T-helper 1 cell (primary cell): Measurements from ENCODE around the gene SLC8A1.

ENCODE experiments used
- DNase-seq, 5 donors: peaks; one replicate each; pipeline ENCODE4 v3.0.0-alpha.2; 2012 to 2020

Gene SLC8A1

GRCh38 chr2:40178971-40179370 lies 272.9 kb downstream of the SLC8A1 start:
- DNase-seq: no peak

DNA sequence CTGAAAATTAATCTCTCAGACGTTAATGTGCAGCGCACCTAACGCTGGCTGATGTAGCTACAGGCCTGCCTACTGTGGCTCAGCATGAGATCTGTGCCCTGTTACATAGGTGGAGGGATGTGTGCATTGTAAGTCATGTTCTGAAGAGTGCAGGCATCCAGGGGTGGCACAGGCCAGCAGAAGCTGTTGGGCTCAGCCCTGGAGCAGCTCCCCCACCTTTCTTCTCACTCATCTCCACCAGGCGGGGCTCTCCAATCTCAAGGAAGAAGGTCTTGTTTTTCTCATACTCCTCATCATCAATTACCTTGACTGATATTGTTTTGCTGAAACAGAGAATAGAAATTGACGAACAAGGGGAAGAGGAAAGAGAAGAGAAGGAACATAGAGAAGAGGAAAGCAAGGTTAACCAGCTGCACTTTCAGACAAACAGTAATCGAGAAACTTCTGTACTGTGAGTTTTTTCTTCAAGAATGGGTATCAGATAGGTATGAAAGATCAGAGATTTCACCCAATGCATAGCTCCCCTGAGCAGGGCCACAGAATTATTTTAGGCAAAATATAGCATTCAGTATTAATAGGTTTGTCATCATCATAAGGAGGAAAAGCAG lies 273.6 kb downstream of the SLC8A1 start:
- no peak for DNase-seq

- no peak for DNase-seq
Measured at GRCh38 chr2:40177366-40177765, 274.5 kb downstream of the SLC8A1 start.

- no peak for DNase-seq
Measured at GRCh38 chr2:40173276-40173675, 278.6 kb downstream of the SLC8A1 start.

DNA sequence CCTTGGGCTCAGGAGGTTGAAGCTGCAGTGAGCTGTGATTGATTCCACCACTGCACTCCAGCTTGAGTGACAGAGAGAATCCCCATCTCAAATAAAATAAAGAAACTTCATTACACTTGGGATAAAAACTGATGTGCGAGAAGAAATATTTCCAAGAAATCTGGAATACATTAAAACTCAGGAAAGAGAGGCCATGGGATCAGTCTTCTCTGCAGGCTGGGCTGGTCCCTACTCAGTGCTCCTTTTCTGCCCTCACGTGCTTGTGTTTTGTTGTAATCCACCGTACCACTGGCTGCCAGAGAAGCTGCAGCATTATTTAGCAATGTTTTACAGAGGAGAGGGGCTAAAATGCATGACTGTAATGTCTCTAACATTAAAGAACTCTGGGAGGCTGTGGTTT lies 282.0 kb downstream of the SLC8A1 start:
- no peak for DNase-seq

DNA sequence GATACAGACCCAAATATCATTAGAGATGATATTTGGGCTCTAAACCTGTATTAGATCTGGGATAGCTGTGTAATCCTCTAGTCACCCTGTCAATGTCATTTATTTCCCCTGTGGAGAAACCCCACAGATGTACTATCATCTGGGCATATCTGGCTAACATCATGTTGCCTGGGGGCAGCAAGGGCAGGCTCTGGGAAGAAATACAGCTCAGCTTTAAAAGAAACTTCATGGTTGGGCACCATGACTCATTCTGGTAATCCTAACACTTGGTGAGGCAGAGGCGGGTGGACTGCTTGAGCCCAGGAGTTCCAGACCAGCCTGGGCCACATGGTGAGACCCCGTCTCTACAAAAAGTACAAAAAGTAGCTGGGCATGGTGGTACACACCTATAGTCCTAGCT lies 282.5 kb downstream of the SLC8A1 start:
- DNase-seq: no peak

DNA sequence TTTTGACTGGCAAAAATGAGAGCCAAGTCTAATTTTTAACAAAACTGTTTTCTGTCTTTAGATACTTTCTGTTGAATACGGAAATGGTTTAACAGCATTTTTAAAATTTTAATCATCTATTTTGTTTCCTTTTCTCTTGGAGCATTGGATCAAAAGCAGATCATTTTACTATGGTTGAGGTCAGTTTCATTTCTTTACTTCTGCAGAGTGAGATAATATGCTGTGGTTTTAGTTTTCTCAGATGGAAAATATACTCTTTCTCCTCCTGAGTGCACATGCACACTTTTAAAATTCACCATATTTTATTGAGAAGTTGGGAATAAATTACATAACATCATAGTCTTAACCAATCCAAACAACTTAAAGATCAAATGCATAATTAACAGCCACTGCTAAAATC lies 283.3 kb downstream of the SLC8A1 start:
- DNase-seq: no peak

- no peak for DNase-seq
Measured at GRCh38 chr2:40168032-40168431, 283.9 kb downstream of the SLC8A1 start.

- no peak for DNase-seq
Measured at GRCh38 chr2:40166006-40166405, 285.9 kb downstream of the SLC8A1 start.

- no peak for DNase-seq
Measured at GRCh38 chr2:40165509-40165844, 286.4 kb downstream of the SLC8A1 start.

DNA sequence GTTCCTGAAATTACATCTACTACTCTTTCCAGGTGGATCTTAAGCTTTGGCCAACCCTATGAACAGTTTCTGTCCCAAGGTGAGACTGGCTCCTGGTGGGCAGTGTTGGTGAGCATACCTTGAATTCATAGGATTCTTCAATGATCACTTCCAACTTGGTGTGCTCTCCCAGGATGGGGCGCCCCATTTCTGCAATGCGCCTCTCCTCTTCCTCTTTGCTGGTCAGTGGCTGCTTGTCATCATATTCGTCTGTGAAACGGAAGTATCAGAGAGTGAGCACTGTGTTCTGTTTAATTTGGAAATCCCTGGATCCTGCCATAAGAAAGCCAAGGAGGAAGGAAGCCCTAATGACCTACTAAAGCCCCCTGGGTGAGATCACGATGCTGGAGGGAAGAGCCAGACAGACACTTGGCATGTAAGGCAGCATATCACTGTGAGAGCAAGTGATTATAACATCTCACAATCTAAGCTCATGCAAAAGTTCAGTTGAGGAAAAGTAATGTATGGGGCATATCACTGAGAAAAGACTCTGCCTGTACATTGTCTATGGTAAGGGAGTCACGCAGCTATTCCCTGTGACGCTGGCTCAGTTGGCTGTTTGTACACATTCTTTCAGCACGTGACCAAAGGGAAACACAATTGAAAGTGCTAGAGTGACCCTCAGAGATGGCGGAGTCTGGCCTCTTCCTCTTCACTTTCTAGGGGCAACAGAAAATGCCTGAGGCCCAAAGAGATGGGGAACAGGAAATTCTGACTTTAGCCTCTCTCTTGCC lies 287.0 kb downstream of the SLC8A1 start:
- no peak for DNase-seq

DNA sequence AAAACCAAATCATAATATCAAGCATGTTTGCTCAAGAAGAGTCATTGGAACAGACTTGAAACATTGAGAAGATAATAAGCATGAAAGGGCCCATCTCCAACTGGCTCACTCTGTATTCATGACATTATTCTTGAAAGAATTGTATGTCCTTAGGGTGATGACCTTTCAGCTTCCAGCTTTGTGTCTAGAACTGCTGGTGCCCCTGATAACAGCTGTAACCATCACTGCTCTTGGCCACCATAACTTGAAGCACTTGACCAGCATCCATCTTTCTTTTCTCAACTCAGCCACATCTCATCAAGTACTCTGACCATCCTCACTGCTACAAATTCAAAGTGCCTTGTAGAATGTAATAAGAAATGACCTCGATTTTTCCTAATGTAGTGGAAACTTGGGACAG lies 289.9 kb downstream of the SLC8A1 start:
- DNase-seq: no peak

DNA sequence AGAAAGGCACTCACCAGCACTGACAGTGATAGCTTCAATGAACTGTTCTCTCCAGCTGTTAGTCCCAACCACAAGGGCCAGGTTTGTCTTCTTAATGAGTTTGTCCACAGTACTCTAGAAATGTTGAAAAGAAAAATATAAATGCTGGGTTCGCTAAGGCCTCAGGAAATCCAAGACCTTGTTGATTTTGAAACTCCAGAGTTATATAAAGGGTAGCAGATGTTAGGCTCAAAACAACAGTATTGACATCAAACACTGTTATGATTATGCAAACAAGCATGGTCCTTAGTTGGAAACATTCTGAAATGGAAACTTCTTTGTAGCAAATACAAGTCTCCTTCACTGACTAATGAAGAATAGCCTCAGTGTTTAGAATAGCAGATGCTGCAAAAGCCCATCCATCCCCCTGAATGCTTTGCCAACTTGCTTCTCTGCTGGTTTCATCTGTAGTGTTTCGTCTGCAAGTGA lies 291.1 kb downstream of the SLC8A1 start:
- DNase-seq: no peak

DNA sequence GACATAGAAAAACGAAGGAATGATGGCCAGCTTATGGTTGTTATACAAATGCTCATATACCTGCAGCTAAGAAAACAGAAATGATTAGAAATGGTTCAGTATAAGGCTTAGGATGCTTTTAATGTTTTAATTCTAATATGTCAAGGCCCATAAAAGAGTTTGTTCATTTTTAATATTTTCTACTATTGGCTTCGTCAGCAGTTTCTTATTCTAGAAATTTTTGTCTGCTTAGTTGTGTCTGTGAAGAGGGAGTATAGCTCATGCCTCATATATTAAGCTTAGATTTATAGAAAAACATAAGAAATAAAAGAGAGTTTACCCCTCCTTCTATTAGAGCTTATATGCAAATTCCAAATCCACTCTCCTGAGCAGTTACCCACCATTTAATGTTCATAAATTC lies 292.6 kb downstream of the SLC8A1 start:
- no peak for DNase-seq

GRCh38 chr2:40158781-40159180 lies 293.1 kb downstream of the SLC8A1 start:
- DNase-seq: no peak

DNA sequence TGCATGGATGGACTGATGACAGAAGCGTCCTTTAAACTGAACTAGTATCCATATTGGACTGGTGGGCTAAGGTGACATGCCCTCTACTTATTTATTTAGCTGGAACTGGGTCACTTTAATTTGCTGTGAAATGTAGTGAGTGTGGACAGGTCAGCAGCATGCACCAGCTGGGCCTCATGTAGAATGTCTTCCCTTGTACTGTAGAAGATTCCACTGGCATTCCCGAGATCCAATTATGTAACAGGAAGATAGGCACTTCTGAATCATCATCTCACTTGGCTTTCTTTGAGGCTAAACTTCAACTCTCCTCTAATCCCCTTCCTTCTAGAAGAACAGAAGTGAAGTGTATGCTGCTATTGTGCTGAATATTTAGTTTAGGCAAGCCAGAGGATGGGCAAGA lies 296.2 kb downstream of the SLC8A1 start:
- DNase-seq: no peak

DNA sequence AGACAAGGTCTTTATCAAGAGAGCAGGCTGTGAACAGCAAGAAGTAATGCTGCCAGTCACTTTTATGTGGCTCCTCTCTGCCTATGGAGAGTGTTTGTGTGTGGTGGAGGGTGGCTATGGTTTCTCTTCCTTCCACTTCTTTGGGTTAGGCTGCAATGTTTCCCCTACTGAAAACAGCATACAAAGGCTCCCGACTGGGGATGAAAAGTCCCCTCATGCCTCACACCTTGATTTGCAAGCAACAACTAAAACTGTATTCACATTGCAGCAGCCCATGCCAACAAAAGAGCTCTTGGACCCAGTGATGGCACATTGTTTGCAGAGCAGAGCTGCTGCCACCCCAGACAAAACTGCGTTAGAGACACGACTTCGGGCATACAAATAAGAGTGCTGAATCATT lies 301.6 kb downstream of the SLC8A1 start:
- DNase-seq: no peak

GRCh38 chr2:40148334-40148733 lies 303.6 kb downstream of the SLC8A1 start:
- DNase-seq: no peak

- DNase-seq: no peak
Measured at GRCh38 chr2:40147360-40147759, 304.5 kb downstream of the SLC8A1 start.

DNA sequence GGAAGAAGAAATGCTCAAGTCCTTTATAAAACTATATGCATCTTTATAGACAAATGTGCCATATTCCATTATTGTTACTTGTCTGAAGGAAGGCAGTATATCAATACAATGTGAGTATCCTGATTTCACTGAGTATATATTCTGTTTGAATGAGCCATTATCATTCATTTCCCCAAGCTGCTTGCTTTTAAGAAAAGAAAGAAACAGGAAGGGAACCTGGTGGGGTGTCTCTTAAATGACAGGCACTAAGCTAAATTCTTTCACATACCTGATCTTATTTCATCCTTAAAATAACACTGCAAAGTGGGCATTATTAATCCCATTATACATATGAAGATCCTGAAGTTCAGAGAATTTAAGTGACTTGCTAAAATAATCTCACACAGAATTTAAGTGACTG lies 307.9 kb downstream of the SLC8A1 start:
- no peak for DNase-seq

DNA sequence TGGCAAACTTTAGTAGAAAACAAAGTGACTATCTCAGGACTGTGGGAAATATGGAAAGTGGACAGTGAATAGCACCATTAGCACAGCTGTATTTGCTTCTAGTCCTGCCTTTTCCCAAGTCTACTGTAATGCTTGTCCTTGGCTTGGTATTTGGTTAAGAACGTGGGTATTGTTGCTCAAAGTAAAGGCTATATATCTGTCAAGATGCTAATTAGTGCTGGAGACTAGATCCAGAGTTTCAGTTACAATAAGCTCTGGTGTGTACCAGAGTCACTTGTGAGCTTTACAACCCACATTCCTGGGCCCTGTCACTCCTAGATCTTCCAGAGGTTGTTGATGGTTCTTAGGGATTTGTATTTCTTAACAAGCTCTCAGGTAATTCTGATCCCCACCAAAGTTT lies 313.6 kb downstream of the SLC8A1 start:
- no peak for DNase-seq

GRCh38 chr2:40131081-40131704 lies 320.7 kb downstream of the SLC8A1 start:
- DNase-seq: no peak

GRCh38 chr2:40130251-40130994 lies 321.5 kb downstream of the SLC8A1 start:
- DNase-seq: no peak

GRCh38 chr2:40129725-40130124 lies 322.2 kb downstream of the SLC8A1 start:
- DNase-seq: no peak
